ENCODE measurements around the gene APOL6. TPM values are rescaled to one million over a fixed set of nuclear protein-coding genes. Genes with fewer than 3 reads are reported as not detected.

APOL6 gene
- polyA plus RNA-seq, 1 donor (not counting 4 experiments of a cell fraction or from before 2014, with no cell fraction given): 4.2 TPM

DNA sequence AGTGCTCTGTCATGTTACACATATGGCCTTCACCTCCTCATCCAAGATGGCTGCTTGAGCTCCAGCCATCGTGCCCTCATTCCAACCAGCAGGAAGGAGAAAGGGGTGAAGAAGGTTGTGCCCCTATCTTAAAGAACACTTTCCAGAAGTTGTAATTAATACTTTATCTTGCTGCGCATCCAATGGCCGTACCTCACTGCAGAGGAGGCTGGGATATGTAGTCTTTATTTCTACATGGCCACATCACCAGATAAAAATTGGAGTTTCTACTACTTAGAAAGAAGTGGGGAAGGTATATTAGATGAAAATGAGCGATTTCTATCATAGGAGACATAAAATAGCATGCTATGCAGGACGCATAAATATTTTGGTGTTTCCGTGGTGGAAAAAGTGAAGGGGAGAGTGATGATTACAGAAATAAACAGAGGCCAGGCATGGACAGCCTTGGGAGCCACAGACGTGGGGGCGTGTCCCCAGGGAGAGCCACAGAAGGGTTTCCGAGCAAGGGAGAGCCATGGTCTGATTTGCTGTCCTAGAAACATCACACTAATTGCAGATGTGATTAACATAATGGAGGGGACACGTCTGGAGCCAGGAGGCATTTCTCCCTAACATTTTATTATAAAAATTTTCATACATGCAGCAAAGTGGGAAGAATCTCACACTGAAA, 22.3 kb upstream of the APOL6 start:
- peaks cover 28% of the 10 kb centered on the region for H3K4me1 ChIP-seq (ENCODE audit: control insufficient read depth, extremely low read depth, insufficient read depth, low read length)
- no peak overlapping the region for H3K4me2 ChIP-seq (ENCODE audit: control insufficient read depth, extremely low read depth, insufficient read depth, low read depth, low read length)
- no peaks in the 10 kb centered on the region for H3K9me1 ChIP-seq (ENCODE audit: control insufficient read depth, extremely low read depth, insufficient read depth, low read length)
- no peaks in the 10 kb centered on the region for H4K20me1 ChIP-seq (ENCODE audit: control insufficient read depth, extremely low read depth, insufficient read depth, low read length)
- no peaks in the 10 kb centered on the region for H3K27me3 ChIP-seq (ENCODE audit: control insufficient read depth, extremely low read depth, insufficient read depth, low read length)
- dilution Hi-C loops (cut with MboI; ENCODE audit: extremely low pct_ligation_motif_present, low sequenced_read_pairs): no loop called here
- TF ChIP-seq, protein P1, sequence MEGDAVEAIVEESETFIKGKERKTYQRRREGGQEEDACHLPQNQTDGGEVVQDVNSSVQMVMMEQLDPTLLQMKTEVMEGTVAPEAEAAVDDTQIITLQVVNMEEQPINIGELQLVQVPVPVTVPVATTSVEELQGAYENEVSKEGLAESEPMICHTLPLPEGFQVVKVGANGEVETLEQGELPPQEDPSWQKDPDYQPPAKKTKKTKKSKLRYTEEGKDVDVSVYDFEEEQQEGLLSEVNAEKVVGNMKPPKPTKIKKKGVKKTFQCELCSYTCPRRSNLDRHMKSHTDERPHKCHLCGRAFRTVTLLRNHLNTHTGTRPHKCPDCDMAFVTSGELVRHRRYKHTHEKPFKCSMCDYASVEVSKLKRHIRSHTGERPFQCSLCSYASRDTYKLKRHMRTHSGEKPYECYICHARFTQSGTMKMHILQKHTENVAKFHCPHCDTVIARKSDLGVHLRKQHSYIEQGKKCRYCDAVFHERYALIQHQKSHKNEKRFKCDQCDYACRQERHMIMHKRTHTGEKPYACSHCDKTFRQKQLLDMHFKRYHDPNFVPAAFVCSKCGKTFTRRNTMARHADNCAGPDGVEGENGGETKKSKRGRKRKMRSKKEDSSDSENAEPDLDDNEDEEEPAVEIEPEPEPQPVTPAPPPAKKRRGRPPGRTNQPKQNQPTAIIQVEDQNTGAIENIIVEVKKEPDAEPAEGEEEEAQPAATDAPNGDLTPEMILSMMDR (optimal IDR thresholded peaks at IDR 0.05 in 1 of 3, IDR thresholded peaks at IDR 0.05 in 1 of 3, conservative IDR thresholded peaks at IDR 0.05 in 1 of 3; ENCODE audit: extremely low read depth in 1 of 3, insufficient read depth in 2 of 3, low read length in 3 of 3): no peak
- no peak for TF ChIP-seq EZH2 (IDR thresholded peaks at IDR 0.05; ENCODE audit: low read length)
- H2AFZ ChIP-seq (ENCODE audit: control insufficient read depth, low read length): no peak overlapping the region
- H3K9me3 ChIP-seq (ENCODE audit: control insufficient read depth, low read depth, low read length): no peaks in the 10 kb centered on the region
- no peak overlapping the region for H3K27ac ChIP-seq (ENCODE audit: control insufficient read depth, insufficient read depth, low read length)
- DNase-seq (ENCODE audit: low read depth, low spot score): no peak
- H3K9ac ChIP-seq (ENCODE audit: control insufficient read depth, extremely low read depth, insufficient read depth, low read length): no peak overlapping the region
- H3K36me3 ChIP-seq (ENCODE audit: control insufficient read depth in 2 of 2, extremely low read depth in 1 of 2, insufficient read depth in 2 of 2, low read length in 2 of 2): no peaks in the 10 kb centered on the region
- no peak for FAIRE-seq
- no peaks in the 10 kb centered on the region for H3K79me2 ChIP-seq (ENCODE audit: control insufficient read depth, insufficient read depth, low read length)
- H3K4me3 ChIP-seq (ENCODE audit: control insufficient read depth in 2 of 3, extremely low read depth in 1 of 3, insufficient read depth in 2 of 3, low read depth in 1 of 3, low read length in 3 of 3): no peak overlapping the region

DNA sequence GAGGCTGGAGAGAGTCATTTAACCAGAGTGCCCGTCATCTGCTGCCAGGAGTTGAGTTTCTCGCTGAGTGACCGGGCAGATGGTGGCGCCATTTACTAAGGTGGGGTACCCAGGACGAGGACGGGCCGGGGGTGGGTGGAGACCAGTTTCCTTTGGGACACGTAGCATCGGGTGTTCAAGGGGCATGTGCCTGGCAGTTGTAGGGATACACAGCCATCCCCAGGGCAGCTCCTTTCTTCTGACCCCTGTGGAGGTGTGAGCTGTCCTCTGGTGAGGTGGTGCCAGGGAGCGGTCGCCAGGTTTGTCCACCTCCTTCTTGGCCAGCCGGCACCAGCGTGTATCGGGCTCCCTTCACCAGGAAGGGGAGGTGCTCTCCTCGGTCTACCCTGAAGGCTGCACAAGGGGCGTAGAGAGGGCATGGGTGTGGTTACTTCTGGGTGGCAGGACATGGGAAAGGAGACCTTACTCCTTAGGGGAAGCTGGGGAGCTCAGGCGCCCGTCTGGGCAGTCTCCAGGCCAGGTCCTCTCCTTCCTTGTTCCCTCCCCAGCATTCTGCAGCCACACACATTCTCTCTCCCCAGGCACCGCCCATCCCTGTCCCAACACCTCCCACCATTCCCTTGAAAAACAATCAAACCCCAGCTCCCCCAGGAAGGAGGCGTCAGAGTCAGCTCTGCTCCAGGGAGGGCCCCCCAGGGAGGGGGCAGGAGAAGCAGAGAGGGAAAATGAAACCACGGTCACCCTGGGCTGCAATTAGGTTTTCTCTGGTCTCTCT, 20.8 kb upstream of the APOL6 start:
- Histone ChIP-seq H2AFZ (ENCODE audit: control insufficient read depth, low read length) (peak overlapping the region; percentile 96), H3K27me3 (ENCODE audit: control insufficient read depth, extremely low read depth, insufficient read depth, low read length) (no peaks in the 10 kb centered on the region), H3K4me2 (ENCODE audit: control insufficient read depth, extremely low read depth, insufficient read depth, low read depth, low read length) (peak overlapping the region; percentile 94), H3K36me3 (ENCODE audit: control insufficient read depth in 2 of 2, extremely low read depth in 1 of 2, insufficient read depth in 2 of 2, low read length in 2 of 2) (no peaks in the 10 kb centered on the region), H3K9ac (ENCODE audit: control insufficient read depth, extremely low read depth, insufficient read depth, low read length) (peak overlapping the region; percentile 86), H3K4me1 (ENCODE audit: control insufficient read depth, extremely low read depth, insufficient read depth, low read length) (peaks cover 28% of the 10 kb centered on the region), H3K9me3 (ENCODE audit: control insufficient read depth, low read depth, low read length) (no peaks in the 10 kb centered on the region), H3K4me3 (ENCODE audit: control insufficient read depth in 2 of 3, extremely low read depth in 1 of 3, insufficient read depth in 2 of 3, low read depth in 1 of 3, low read length in 3 of 3) (peak overlapping the region; percentile 38 to 77 (median 59)), H3K79me2 (ENCODE audit: control insufficient read depth, insufficient read depth, low read length) (no peaks in the 10 kb centered on the region), H4K20me1 (ENCODE audit: control insufficient read depth, extremely low read depth, insufficient read depth, low read length) (no peaks in the 10 kb centered on the region), H3K27ac (ENCODE audit: control insufficient read depth, insufficient read depth, low read length) (peak overlapping the region; percentile 88), H3K9me1 (ENCODE audit: control insufficient read depth, extremely low read depth, insufficient read depth, low read length) (no peaks in the 10 kb centered on the region)
- FAIRE-seq (peak; percentile 81), DNase-seq (ENCODE audit: low read depth, low spot score) (peak; percentile 73)
- TF ChIP-seq, protein P1 (optimal IDR thresholded peaks at IDR 0.05 in 1 of 3, IDR thresholded peaks at IDR 0.05 in 1 of 3, conservative IDR thresholded peaks at IDR 0.05 in 1 of 3; ENCODE audit: extremely low read depth in 1 of 3, insufficient read depth in 2 of 3, low read length in 3 of 3): peak; percentile 53 to 96 (median 53)
- TF ChIP-seq EZH2 (IDR thresholded peaks at IDR 0.05; ENCODE audit: low read length): no peak
- dilution Hi-C loops (cut with MboI; ENCODE audit: extremely low pct_ligation_motif_present, low sequenced_read_pairs): no loop called here

Measured in keratinocyte (primary cell).